GM21717 (cell line): ENCODE results near the gene FHIT.

ENCODE experiments used
- ATAC-seq: cut with Tn5 transposase; IDR thresholded peaks from one replicate; pipeline ENCODE4 v1.9.1; 2021; ENCODE audit warnings: mild to moderate bottlenecking, moderate library complexity; ENCODE audit not compliant: unreplicated experiment

Gene FHIT

GRCh38 chr3:60779637-60780036 lies 471.6 kb downstream of the FHIT start:
- no peak for ATAC-seq

GRCh38 chr3:60775985-60776384 lies 475.3 kb downstream of the FHIT start:
- ATAC-seq = no peak

GRCh38 chr3:60774617-60775016 lies 476.6 kb downstream of the FHIT start:
- ATAC-seq = no peak

- ATAC-seq = no peak
Observed at GRCh38 chr3:60772584-60772983, 478.7 kb downstream of the FHIT start.

- no peak for ATAC-seq
Observed at GRCh38 chr3:60771766-60772165, 479.5 kb downstream of the FHIT start.

GRCh38 chr3:60770532-60770931 lies 480.7 kb downstream of the FHIT start:
- no peak for ATAC-seq

GRCh38 chr3:60767536-60767935 lies 483.7 kb downstream of the FHIT start:
- no peak for ATAC-seq

GRCh38 chr3:60765776-60766175 lies 485.5 kb downstream of the FHIT start:
- no peak for ATAC-seq

- ATAC-seq = no peak
Observed at GRCh38 chr3:60764870-60765269, 486.4 kb downstream of the FHIT start.

GRCh38 chr3:60760145-60760544 lies 491.1 kb downstream of the FHIT start:
- ATAC-seq = no peak

GRCh38 chr3:60759439-60759838 lies 491.8 kb downstream of the FHIT start:
- ATAC-seq = no peak

GRCh38 chr3:60758831-60759230 lies 492.4 kb downstream of the FHIT start:
- no peak for ATAC-seq

GRCh38 chr3:60758171-60758570 lies 493.1 kb downstream of the FHIT start:
- no peak for ATAC-seq

- ATAC-seq = no peak
Observed at GRCh38 chr3:60757724-60758123, 493.5 kb downstream of the FHIT start.

- ATAC-seq = no peak
Observed at GRCh38 chr3:60756241-60757030, 494.8 kb downstream of the FHIT start.

GRCh38 chr3:60755094-60755493 lies 496.2 kb downstream of the FHIT start:
- no peak for ATAC-seq

- ATAC-seq = no peak
Observed at GRCh38 chr3:60754617-60755016, 496.6 kb downstream of the FHIT start.

- no peak for ATAC-seq
Observed at GRCh38 chr3:60752809-60753208, 498.4 kb downstream of the FHIT start.

- no peak for ATAC-seq
Observed at GRCh38 chr3:60746695-60747416, 504.4 kb downstream of the FHIT start.

GRCh38 chr3:60746043-60746638 lies 505.1 kb downstream of the FHIT start:
- no peak for ATAC-seq

- ATAC-seq = no peak
Observed at GRCh38 chr3:60743631-60744164, 507.6 kb downstream of the FHIT start.
